ENCODE results near the gene GAK.

GAK gene

GRCh38 chr4:822361-823175 is 109.5 kb downstream of the GAK start:
- ATAC-seq (replicated peaks; ENCODE audit: extremely low read depth, poor library complexity, severe bottlenecking): no peak
- H3K4me1 Mint-ChIP-seq: peaks cover 4% of the 10 kb centered on the region
- H3K27ac Mint-ChIP-seq (ENCODE audit: low read depth): no peak overlapping the region
- no peak for DNase-seq (ENCODE audit: low spot score in 2 of 2)
- peaks cover 3% of the 10 kb centered on the region for H3K36me3 Mint-ChIP-seq (ENCODE audit: insufficient read depth)
- H3K9me3 Mint-ChIP-seq: no peaks in the 10 kb centered on the region
- peaks cover 62% of the 10 kb centered on the region for H3K27me3 Mint-ChIP-seq
- H3K4me3 Mint-ChIP-seq: no peak overlapping the region

- H3K27ac Mint-ChIP-seq (ENCODE audit: low read depth): no peak overlapping the region
- no peaks in the 10 kb centered on the region for H3K9me3 Mint-ChIP-seq
- peaks cover 4% of the 10 kb centered on the region for H3K4me1 Mint-ChIP-seq
- H3K27me3 Mint-ChIP-seq: peaks cover 67% of the 10 kb centered on the region
- H3K36me3 Mint-ChIP-seq (ENCODE audit: insufficient read depth): peaks cover 3% of the 10 kb centered on the region
- DNase-seq (ENCODE audit: low spot score in 2 of 2) (no peak), ATAC-seq (replicated peaks; ENCODE audit: extremely low read depth, poor library complexity, severe bottlenecking) (no peak)
- H3K4me3 Mint-ChIP-seq: no peak overlapping the region
Measured at GRCh38 chr4:821631-822030, 110.5 kb downstream of the GAK start.

GRCh38 chr4:821181-821591 is 110.9 kb downstream of the GAK start:
- H3K27me3 Mint-ChIP-seq: peaks cover 71% of the 10 kb centered on the region
- H3K4me3 Mint-ChIP-seq: no peak overlapping the region
- H3K9me3 Mint-ChIP-seq: no peaks in the 10 kb centered on the region
- no peak overlapping the region for H3K27ac Mint-ChIP-seq (ENCODE audit: low read depth)
- peaks cover 4% of the 10 kb centered on the region for H3K4me1 Mint-ChIP-seq
- ATAC-seq (replicated peaks; ENCODE audit: extremely low read depth, poor library complexity, severe bottlenecking): no peak
- no peak for DNase-seq (ENCODE audit: low spot score in 2 of 2)
- peaks cover 3% of the 10 kb centered on the region for H3K36me3 Mint-ChIP-seq (ENCODE audit: insufficient read depth)

GRCh38 chr4:820230-821172 is 111.6 kb downstream of the GAK start:
- peaks cover 78% of the 10 kb centered on the region for H3K27me3 Mint-ChIP-seq
- H3K27ac Mint-ChIP-seq (ENCODE audit: low read depth): no peak overlapping the region
- H3K4me1 Mint-ChIP-seq: peaks cover 4% of the 10 kb centered on the region
- DNase-seq (ENCODE audit: low spot score in 2 of 2) (no peak), ATAC-seq (replicated peaks; ENCODE audit: extremely low read depth, poor library complexity, severe bottlenecking) (no peak)
- H3K4me3 Mint-ChIP-seq: no peak overlapping the region
- H3K36me3 Mint-ChIP-seq (ENCODE audit: insufficient read depth): peaks cover 3% of the 10 kb centered on the region
- no peaks in the 10 kb centered on the region for H3K9me3 Mint-ChIP-seq

- Mint-ChIP-seq H3K4me3 (no peak overlapping the region), H3K4me1 (peaks cover under 1% of the 10 kb centered on the region), H3K27ac (ENCODE audit: low read depth) (no peak overlapping the region), H3K9me3 (no peaks in the 10 kb centered on the region), H3K27me3 (peaks cover 80% of the 10 kb centered on the region), H3K36me3 (ENCODE audit: insufficient read depth) (peaks cover 3% of the 10 kb centered on the region)
- ATAC-seq (replicated peaks; ENCODE audit: extremely low read depth, poor library complexity, severe bottlenecking) (no peak), DNase-seq (ENCODE audit: low spot score in 2 of 2) (no peak)
Measured at GRCh38 chr4:819401-820229, 112.5 kb downstream of the GAK start.

- ATAC-seq (replicated peaks; ENCODE audit: extremely low read depth, poor library complexity, severe bottlenecking) (no peak), DNase-seq (ENCODE audit: low spot score in 2 of 2) (no peak)
- H3K9me3 Mint-ChIP-seq: no peaks in the 10 kb centered on the region
- no peak overlapping the region for H3K4me3 Mint-ChIP-seq
- H3K27ac Mint-ChIP-seq (ENCODE audit: low read depth): no peak overlapping the region
- H3K4me1 Mint-ChIP-seq: no peaks in the 10 kb centered on the region
- no peaks in the 10 kb centered on the region for H3K36me3 Mint-ChIP-seq (ENCODE audit: insufficient read depth)
- H3K27me3 Mint-ChIP-seq: peaks cover 80% of the 10 kb centered on the region
Measured at GRCh38 chr4:818106-818921, 113.8 kb downstream of the GAK start.

GRCh38 chr4:815464-816146 is 116.5 kb downstream of the GAK start:
- no peak overlapping the region for H3K27ac Mint-ChIP-seq (ENCODE audit: low read depth)
- H3K4me1 Mint-ChIP-seq: no peaks in the 10 kb centered on the region
- peaks cover 3% of the 10 kb centered on the region for H3K36me3 Mint-ChIP-seq (ENCODE audit: insufficient read depth)
- no peak for ATAC-seq (replicated peaks; ENCODE audit: extremely low read depth, poor library complexity, severe bottlenecking)
- peaks cover 78% of the 10 kb centered on the region for H3K27me3 Mint-ChIP-seq
- H3K4me3 Mint-ChIP-seq: no peak overlapping the region
- no peak for DNase-seq (ENCODE audit: low spot score in 2 of 2)
- H3K9me3 Mint-ChIP-seq: no peaks in the 10 kb centered on the region

GRCh38 chr4:814312-814850 is 117.7 kb downstream of the GAK start:
- no peaks in the 10 kb centered on the region for H3K9me3 Mint-ChIP-seq
- no peaks in the 10 kb centered on the region for H3K4me1 Mint-ChIP-seq
- ATAC-seq (replicated peaks; ENCODE audit: extremely low read depth, poor library complexity, severe bottlenecking) (no peak), DNase-seq (ENCODE audit: low spot score in 2 of 2) (no peak)
- no peak overlapping the region for H3K4me3 Mint-ChIP-seq
- H3K36me3 Mint-ChIP-seq (ENCODE audit: insufficient read depth): peaks cover 3% of the 10 kb centered on the region
- H3K27me3 Mint-ChIP-seq: peaks cover 70% of the 10 kb centered on the region
- no peak overlapping the region for H3K27ac Mint-ChIP-seq (ENCODE audit: low read depth)

GRCh38 chr4:813900-814299 is 118.2 kb downstream of the GAK start:
- Mint-ChIP-seq H3K36me3 (ENCODE audit: insufficient read depth) (peaks cover 3% of the 10 kb centered on the region), H3K27ac (ENCODE audit: low read depth) (no peak overlapping the region), H3K27me3 (peaks cover 70% of the 10 kb centered on the region), H3K4me1 (no peaks in the 10 kb centered on the region), H3K9me3 (no peaks in the 10 kb centered on the region), H3K4me3 (no peak overlapping the region)
- DNase-seq (ENCODE audit: low spot score in 2 of 2) (no peak), ATAC-seq (replicated peaks; ENCODE audit: extremely low read depth, poor library complexity, severe bottlenecking) (no peak)

- Mint-ChIP-seq H3K4me1 (no peaks in the 10 kb centered on the region), H3K4me3 (no peak overlapping the region), H3K36me3 (ENCODE audit: insufficient read depth) (peaks cover 3% of the 10 kb centered on the region), H3K27ac (ENCODE audit: low read depth) (no peak overlapping the region), H3K27me3 (peaks cover 38% of the 10 kb centered on the region), H3K9me3 (no peaks in the 10 kb centered on the region)
- DNase-seq (ENCODE audit: low spot score in 2 of 2): no peak
- ATAC-seq (replicated peaks; ENCODE audit: extremely low read depth, poor library complexity, severe bottlenecking): no peak
Measured at GRCh38 chr4:808860-809570, 123.1 kb downstream of the GAK start.

- no peaks in the 10 kb centered on the region for H3K9me3 Mint-ChIP-seq
Measured at GRCh38 chr4:807792-808191, 124.3 kb downstream of the GAK start.

More at GRCh38 chr4:807792-808191, 124.3 kb downstream of the GAK start:
- H3K27me3 Mint-ChIP-seq: peaks cover 31% of the 10 kb centered on the region
- H3K4me1 Mint-ChIP-seq: no peaks in the 10 kb centered on the region
- no peak overlapping the region for H3K4me3 Mint-ChIP-seq
- no peak for ATAC-seq (replicated peaks; ENCODE audit: extremely low read depth, poor library complexity, severe bottlenecking)
- no peak overlapping the region for H3K27ac Mint-ChIP-seq (ENCODE audit: low read depth)
- no peak for DNase-seq (ENCODE audit: low spot score in 2 of 2)
- peaks cover 3% of the 10 kb centered on the region for H3K36me3 Mint-ChIP-seq (ENCODE audit: insufficient read depth)
